Left ventricle myocardium superior (tissue), 1 donor: Measurements from ENCODE around the gene NBPF20. TPM values are rescaled to one million over a fixed set of nuclear protein-coding genes. Genes with fewer than 3 reads are reported as not detected.
A peak's percentile ranks its signal among the peaks of the same experiment; 100 is the strongest.
"Not testable (repeated sequence)": the region's sequence is repeated elsewhere in the genome, so short reads cannot be mapped to it uniquely, and the experiment has no call there.

ENCODE experiments used
- ATAC-seq: fragments of 200-7000 bp; cut with Tn5 transposase; one replicate; pipeline ENCODE4 v1.9.1; 2020; ENCODE audit warnings: mild to moderate bottlenecking, moderate library complexity
- DNase-seq: peaks from one replicate; pipeline ENCODE4 v3.0.0-alpha.2; 2020
- intact Hi-C: fragments of 100-400 bp; cut with micrococcal nuclease; formaldehyde crosslinking; loops from one replicate; pipeline ENCODE4 v1.11.0; 2022
- long read RNA-seq: library from polyadenylated mRNA; unstranded; transcript quantifications from one replicate; pipeline ENCODE4 v2.0.0, GENCODE V29; 2021
- total RNA-seq: library from RNA; stranded (reverse); fragmentation: NEBNext Ultra II Directional; extraction: Animal tissue kit (Norgen Biotek cat#: 25700); gene quantifications from one replicate; pipeline ENCODE4 v1.2.1, GENCODE V29; 2021
- donor health status: DM: no; HTN: yes; CAD: no; lungs with severe emphysema.

NBPF20 gene
- total RNA-seq, result 0.50 TPM
- long read RNA-seq, partial matches to known transcripts, result 1 of 2 reads
- long read RNA-seq, other reads (novel, unspliced or antisense), result 1 of 2 reads

DNA sequence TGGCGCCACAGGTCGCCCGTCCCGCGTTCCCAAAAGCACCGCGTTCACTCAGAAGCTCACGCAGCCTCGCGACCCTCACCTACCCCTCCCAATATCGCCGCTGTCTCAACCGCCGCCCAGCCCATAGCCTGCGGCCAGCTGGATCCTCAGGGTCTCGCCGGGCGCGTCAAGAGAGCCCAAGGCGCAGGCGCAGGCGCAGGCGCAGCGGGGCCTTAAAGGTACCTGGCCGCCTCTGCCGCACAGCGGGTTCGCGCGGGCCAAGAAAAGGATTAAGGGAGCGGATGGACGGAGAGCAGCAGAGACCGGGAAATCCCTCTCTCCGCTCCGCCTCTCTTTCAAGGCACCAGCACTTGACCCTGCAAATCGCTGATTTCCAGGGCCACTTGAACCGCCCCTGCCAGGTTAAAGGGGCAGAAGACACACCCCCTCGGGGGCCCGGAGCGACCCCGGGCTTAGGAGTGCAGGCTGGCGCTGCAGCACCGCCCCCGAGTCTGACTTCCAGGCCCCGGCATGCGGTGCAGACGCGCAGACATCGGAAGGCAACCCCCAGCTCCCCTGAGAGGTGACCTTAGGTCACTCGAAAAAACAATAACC, at the start of gene NBPF20:
NBPF20 (minus strand) TSS at position 168 of the 594 bp plus-strand sequence. CDS start 20,331 bp downstream, outside the sequence.
- intact Hi-C loops, result no loop called here
- ATAC-seq (peak; percentile 100), DNase-seq (peak; percentile 89)

GRCh38 chr1:145474837-145475368, 49.5 kb upstream of the NBPF20 start:
- ATAC-seq, intact Hi-C loops, DNase-seq: not testable (repeated sequence)

DNA sequence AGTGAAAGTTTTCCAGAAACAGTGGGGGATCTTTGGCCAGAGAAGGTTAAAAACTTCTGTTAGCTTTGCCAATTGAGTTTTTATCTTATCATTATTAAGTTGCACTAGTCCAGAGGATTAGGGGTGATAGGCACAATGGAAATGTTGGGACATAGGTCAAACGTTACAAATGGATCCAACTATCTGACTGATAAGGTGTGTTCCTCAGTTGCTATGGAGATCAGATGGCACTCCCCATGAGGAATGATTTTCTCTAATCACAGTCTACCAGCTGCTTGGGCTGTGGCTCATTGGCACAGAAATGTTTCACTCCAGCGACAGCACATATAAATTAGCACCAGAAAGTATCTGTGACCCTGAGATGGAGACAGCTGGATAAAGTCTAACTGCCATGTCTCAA, 47.3 kb upstream of the NBPF20 start:
- intact Hi-C loops, DNase-seq, ATAC-seq: not testable (repeated sequence)

DNA sequence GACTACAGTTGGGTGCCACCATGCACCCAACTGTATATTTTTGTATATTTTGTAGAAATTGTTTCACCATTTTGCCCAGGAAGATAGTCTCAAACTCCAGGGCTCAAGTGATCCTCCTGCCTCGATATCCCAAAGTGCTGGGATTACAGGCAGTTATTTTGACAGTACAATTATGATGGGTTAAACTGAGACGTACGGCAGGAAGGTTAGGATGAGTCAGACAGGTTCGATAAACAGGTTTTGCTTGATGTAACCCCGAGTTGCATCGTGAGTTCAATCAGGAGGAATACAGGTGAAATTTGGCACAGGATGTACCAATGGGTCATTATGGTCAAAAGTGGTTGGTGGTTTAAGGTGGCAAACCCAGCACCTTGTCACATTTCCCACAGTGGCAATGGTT, 46.0 kb upstream of the NBPF20 start:
- DNase-seq, intact Hi-C loops: not testable (repeated sequence)

DNA sequence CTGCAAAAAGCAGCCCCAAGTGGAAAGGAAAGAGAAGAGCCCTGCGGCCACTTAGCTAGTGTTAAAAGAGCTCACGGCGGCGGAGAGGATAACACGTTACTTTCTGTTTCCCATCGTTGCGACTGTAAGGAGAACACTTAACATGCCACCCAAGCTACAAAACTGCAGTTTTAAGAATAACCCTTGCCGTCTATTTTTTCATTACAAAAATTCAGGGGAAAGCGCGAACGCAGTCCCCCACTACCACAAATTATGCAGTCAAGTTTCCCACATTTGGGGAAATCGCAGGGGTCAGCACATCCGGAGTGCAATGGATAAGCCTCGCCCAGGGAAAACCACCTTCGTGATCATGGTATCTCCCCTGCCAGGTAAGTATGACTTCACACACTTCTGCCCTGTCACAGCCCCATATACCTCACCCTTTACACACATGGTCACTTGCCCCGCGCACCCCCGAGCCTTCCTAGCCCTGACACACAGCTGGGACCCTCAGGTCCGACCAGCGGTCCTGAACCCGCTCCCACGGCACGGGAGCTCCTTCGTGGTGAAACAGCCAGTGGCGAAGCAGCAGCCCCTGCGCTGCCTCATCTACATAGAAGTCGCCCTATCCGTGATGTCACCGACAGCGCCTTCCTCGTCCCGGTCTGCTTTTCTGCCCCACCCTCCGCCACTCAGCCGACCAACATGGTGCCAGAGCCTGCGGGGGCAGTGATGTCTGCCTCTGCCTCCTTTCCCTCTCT, 40.2 kb upstream of the NBPF20 start:
- ATAC-seq, result peak; percentile 92
- DNase-seq, intact Hi-C loops: not testable (repeated sequence)

More for the DNA sequence above, 46.0 kb upstream of the NBPF20 start:
- not testable (repeated sequence) for ATAC-seq

DNA sequence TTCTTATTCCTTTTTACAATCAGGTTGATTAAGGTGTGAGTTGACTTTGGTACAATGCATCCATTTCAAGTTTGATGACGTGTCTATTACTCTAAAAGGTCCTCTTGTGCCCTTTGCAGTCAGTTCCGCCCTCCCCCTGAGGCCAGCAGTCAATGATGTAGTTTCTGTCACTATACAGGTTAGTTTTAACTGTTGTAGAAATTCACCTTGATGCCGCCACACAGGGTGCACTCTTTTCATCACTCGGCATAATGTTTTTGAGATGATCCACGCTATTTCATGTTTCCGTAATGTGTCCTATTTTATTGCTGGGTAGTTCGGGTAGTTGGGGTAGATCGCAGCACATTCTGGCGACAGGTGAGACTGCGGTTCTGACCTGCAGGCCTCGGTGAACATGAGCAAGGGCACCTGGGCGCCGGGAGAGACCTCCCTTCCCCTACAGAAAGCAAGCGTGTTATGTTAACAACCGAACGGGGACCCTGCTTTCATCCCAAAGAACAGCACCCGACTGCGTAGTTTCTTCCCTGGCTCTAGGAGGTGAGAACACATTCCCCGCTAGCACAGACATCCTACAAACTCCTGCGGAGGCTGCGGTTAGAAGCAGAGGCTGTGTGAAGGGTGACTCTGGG, 39.4 kb upstream of the NBPF20 start:
- DNase-seq, intact Hi-C loops: not testable (repeated sequence)
- ATAC-seq, result peak; percentile 31

GRCh38 chr1:145464017-145464416, 38.6 kb upstream of the NBPF20 start:
- intact Hi-C loops, ATAC-seq: not testable (repeated sequence)

DNA sequence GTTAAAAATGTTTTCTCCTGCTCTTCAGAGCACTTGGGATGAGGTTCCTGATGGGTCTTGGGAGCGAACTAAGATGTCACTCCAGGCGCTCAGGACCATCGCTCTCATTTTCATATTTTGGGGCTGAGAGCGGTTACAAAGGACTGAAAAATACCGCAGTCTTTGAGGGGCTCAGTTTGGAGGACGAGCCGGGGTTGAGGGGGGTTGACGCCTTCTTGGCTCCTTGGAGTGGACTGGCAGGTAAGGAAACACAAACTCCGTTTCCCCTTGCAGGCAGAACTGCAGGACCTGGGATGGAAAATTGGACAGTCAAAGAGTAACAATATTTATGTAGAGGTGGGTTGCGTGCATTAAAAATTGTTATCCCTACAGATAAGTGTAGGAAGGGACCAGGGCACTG, 35.3 kb upstream of the NBPF20 start:
- intact Hi-C loops, ATAC-seq, DNase-seq: not testable (repeated sequence)

More at GRCh38 chr1:145464017-145464416, 38.6 kb upstream of the NBPF20 start:
- not testable (repeated sequence) for DNase-seq

DNA sequence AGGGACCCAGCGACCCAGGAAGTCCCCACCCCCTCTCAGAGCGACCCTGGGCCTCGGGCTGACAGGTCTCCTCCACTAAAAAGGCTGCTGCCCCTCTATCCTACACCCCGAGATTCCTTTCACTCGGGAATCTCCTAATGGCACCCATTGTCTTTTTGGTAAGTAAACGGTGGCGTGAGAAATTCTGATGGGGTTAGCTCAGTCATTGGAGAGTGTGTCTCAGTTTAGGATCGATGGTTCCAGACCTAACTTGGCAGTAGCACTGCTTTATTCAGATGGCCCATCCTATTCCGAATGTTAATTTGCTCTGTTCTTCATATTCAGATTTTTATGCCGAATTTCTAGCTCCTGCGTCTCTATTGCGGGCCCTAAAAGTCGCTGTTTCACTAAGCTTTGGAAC, 34.6 kb upstream of the NBPF20 start:
- intact Hi-C loops, result not testable (repeated sequence)
- peak; percentile 49 for ATAC-seq

DNA sequence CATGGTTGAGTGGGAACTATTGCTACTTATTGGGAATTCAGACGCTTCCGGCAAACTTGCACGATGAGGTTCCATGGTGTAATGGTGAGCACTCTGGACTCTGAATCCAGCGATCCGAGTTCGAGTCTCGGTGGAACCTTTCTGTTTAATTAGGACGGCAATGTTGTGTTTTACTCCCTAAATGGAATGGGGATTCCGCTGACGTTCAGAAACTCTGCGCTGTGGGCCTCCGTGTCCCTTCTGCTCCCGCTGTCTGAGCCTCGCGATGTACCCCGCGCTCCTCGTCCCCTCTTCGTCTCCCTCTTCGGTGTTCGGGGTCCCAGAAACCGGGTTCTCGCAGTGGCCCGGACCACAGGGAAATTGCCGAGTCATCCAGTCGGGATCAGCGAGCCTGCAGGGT, 34.2 kb upstream of the NBPF20 start:
- DNase-seq, result not testable (repeated sequence)
- ATAC-seq, result peak; percentile 79

More for the DNA sequence above, 34.6 kb upstream of the NBPF20 start:
- not testable (repeated sequence) for DNase-seq

GRCh38 chr1:145459063-145459462, 33.7 kb upstream of the NBPF20 start:
- DNase-seq, intact Hi-C loops, ATAC-seq: not testable (repeated sequence)

More for the DNA sequence above, 34.2 kb upstream of the NBPF20 start:
- intact Hi-C loops, result not testable (repeated sequence)

DNA sequence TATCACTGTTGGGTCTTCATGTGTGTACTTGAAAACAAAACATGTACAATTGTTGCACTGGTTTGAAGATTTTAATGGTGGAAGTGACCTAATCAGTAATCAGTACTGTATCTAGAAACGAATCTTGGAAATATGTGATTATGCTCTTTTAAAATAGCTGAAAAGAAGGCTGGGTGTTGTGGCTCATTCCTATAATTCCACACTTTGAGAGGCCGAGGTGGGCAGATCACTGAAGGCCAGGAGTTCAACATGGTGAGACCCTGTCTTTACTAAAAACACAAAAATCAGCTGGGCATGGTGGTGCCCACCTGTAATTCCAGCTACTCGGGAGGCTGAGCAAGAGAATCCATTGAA, 29.4 kb upstream of the NBPF20 start:
- intact Hi-C loops, ATAC-seq, DNase-seq: not testable (repeated sequence)

GRCh38 chr1:145453873-145454823, 28.7 kb upstream of the NBPF20 start:
- DNase-seq, intact Hi-C loops, ATAC-seq: not testable (repeated sequence)

DNA sequence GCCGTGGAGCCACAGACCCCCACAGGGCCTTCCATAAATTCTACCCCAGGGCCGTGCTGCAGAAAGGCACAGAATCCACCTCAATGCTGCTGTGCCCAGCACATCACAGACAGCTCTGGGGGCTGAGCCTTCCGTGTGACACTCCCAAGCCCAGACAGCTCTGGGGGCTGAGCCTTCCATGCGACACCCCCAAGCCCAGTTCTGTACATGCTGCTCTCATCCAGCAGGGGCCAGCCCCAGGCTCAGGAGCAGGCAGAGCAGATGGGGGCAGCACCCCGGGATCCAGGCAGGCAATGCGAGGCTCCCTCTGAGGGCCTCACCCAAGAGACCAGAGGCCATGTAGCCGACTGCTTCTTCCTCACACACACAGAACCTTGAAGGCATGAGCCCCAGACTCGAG, 27.1 kb upstream of the NBPF20 start:
- intact Hi-C loops, ATAC-seq, DNase-seq: not testable (repeated sequence)

DNA sequence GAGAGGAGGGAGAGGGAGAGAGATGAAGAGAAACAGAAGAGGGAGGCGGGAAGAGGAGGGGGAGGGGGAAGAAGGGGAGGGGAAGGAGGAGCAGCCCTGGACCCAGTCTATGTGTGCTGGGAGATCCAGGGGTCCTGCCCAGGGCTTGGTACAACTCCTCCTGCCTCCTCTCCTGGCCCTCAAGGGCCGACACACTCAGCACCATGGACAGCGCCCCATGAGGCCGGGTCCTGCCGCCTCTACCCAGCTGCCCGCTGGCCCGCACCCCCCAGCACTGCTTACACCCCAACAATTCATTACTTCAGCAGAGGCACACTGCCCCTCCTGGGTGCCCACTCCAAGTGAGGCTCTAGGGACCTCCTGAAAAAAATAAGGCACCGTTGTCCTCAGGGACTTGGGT, 26.5 kb upstream of the NBPF20 start:
- ATAC-seq, result peak; percentile 26
- DNase-seq, intact Hi-C loops: not testable (repeated sequence)

DNA sequence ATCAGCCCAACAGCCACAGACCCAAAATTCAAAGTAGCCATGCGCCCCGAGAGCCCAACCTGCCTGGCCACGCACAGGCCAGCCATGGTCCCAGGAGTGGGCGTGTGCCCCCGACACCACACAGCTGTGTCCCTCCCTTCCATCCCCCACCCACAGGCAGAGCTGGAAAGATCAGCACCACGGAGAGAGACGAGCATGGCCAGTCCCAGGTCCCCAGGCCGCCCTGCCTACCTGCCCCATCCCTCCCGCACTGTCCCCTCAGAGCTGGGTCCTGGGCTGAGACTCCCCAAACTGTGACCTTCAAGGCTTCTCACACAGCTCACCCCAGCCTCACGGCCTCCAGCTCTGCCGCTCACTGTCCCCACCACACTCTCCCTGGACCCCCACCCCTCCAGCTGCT, 19.8 kb upstream of the NBPF20 start:
- ATAC-seq, intact Hi-C loops, DNase-seq: not testable (repeated sequence)

DNA sequence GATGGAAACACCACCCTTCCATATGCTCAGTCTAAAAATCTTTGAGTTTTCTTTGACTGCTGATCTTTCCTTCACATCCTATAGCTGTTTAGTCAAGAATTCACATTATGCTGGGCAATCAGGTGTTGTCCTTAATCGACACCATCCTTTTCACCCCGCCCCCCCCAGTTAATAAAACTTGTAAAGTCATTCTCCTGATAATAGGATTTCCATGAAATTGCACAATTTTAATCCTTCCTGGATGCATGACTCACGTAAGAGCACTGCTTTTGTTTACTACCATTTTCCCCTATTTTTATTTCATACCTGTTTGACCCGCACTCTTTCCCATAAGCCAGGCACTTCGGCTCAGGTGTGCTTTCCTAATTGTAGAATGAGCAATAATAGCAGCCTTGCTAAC, 16.9 kb upstream of the NBPF20 start:
- DNase-seq, ATAC-seq, intact Hi-C loops: not testable (repeated sequence)
